Caco-2 (cell line): Measurements from ENCODE around the gene BTBD16. TPM values are rescaled to one million over a fixed set of nuclear protein-coding genes. Genes with fewer than 3 reads are reported as not detected.

Experiments
- BruUV-seq: library from RNA; stranded (reverse); fragments of 400-500 nt; replicated peaks from 2 replicates; lab custom pipeline; 2021; lab: Mats Ljungman, UMichigan
- CTCF ChIA-PET: fragments of 300-600 bp; sonication (Branson Sonifier 250); formaldehyde crosslinking; loops from one replicate; lab custom pipeline; 2022; ENCODE audit warnings: antibody characterized with exemption; lab: Charles Lee
- POLR2A ChIA-PET: fragments of 300-600 bp; sonication (Branson Sonifier 250); formaldehyde crosslinking; loops from one replicate; lab custom pipeline; 2022; ENCODE audit warnings: antibody characterized with exemption; lab: Charles Lee
- DNase-seq, 2 experiments: peaks; one replicate each; pipeline versions ENCODE4 v3.0.0 to v3.0.0-alpha.2; 2020 to 2022
- H3K27me3 ChIP-seq: replicated peaks from 2 replicates; pipeline ENCODE4 v1.6.0; 2011; ENCODE audit warnings: low read length; ENCODE audit not compliant: control insufficient read depth, insufficient read depth
- H3K36me3 ChIP-seq: 2 replicates; pipeline ENCODE4 v1.5.1; 2011; ENCODE audit warnings: low read length; ENCODE audit not compliant: control insufficient read depth, insufficient read depth
- H3K4me1 ChIP-seq: fragments of 250-450 bp; sonication (Bioruptor Pico); 2 replicates; pipeline ENCODE4 v1.5.1; 2020; ENCODE audit warnings: mild to moderate bottlenecking
- H3K4me3 ChIP-seq: 2 replicates; pipeline ENCODE4 v1.5.1; 2011; ENCODE audit warnings: low read depth, mild to moderate bottlenecking, control low read depth, low read length
- H3K9me3 ChIP-seq: fragments of 250-450 bp; sonication (Bioruptor Pico); 2 replicates; pipeline ENCODE4 v1.5.1; 2020; ENCODE audit warnings: mild to moderate bottlenecking, moderate library complexity
- H3K27ac Mint-ChIP-seq: one replicate; pipeline ENCODE4 v1.8.0; 2022; ENCODE audit warnings: mixed read lengths; ENCODE audit not compliant: unreplicated experiment
- H3K27me3 Mint-ChIP-seq: one replicate; pipeline ENCODE4 v1.8.0; 2022; ENCODE audit warnings: mixed read lengths; ENCODE audit not compliant: insufficient read depth, unreplicated experiment
- H3K36me3 Mint-ChIP-seq: one replicate; pipeline ENCODE4 v1.8.0; 2022; ENCODE audit warnings: mild to moderate bottlenecking, mixed read lengths; ENCODE audit not compliant: insufficient read depth, unreplicated experiment
- H3K4me1 Mint-ChIP-seq: one replicate; pipeline ENCODE4 v1.8.0; 2022; ENCODE audit warnings: low read depth, mixed read lengths; ENCODE audit not compliant: unreplicated experiment
- H3K4me3 Mint-ChIP-seq: one replicate; pipeline ENCODE4 v1.8.0; 2022; ENCODE audit warnings: mild to moderate bottlenecking, moderate library complexity, mixed read lengths; ENCODE audit not compliant: unreplicated experiment
- H3K9me3 Mint-ChIP-seq: one replicate; pipeline ENCODE4 v1.8.0; 2022; ENCODE audit warnings: mixed read lengths; ENCODE audit not compliant: unreplicated experiment
- intact Hi-C: fragments of 100-400 bp; cut with micrococcal nuclease; formaldehyde crosslinking; loops from one replicate; pipeline ENCODE4 v1.10.0; 2022; ENCODE audit not compliant: unreplicated experiment
- total RNA-seq: library from RNA; stranded (reverse); gene quantifications from 2 replicates; pipeline ENCODE4 v1.2.3, GENCODE V29; 2022
- TF ChIP-seq, protein P1 (sequence below), 2 experiments: fragments of 200-600 bp in 1 of 2; IDR thresholded peaks; 1 replicate in 1 of 2; 2 replicates in 1 of 2; pipeline versions ENCODE4 v1.5.1 to v1.8.0; 2011 to 2022; ENCODE audit warnings: antibody characterized with exemption in 1 of 2, control low read depth in 1 of 2, inconsistent platforms in 1 of 2, low read depth in 1 of 2, low read length in 1 of 2, mild to moderate bottlenecking in 1 of 2, moderate library complexity in 1 of 2; ENCODE audit not compliant: insufficient read depth in 1 of 2, severe bottlenecking in 1 of 2, unreplicated experiment in 1 of 2

Gene BTBD16
- total RNA-seq, 1 experiment from 2014 or later: not detected

DNA sequence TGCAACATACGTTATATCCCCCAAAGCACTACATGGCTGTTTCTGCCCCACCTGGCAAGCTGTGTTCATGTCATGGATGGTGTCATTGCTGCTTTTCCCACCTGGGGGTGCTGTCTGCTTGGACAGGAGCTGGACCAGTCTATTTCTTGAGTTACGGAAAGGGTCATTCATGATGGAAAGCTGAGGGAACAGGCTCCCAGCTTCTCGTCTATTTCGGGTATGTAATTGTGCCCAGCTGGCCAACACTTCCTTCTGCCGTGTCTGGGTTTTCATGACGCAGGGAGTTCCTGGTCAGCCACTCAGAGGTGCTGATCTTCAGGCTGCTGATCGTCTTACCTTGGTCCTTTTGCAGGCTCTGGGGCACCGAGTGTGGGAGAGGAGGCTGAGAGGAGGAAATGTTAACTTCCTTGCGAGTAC lies 8.6 kb downstream of the BTBD16 start:
- Mint-ChIP-seq H3K27ac (no peak overlapping the region), H3K9me3 (no peaks in the 10 kb centered on the region), H3K36me3 (peaks cover 8% of the 10 kb centered on the region), H3K4me3 (no peak overlapping the region), H3K27me3 (no peaks in the 10 kb centered on the region), H3K4me1 (no peaks in the 10 kb centered on the region)
- Histone ChIP-seq H3K4me3 (no peak overlapping the region), H3K36me3 (no peaks in the 10 kb centered on the region), H3K9me3 (no peaks in the 10 kb centered on the region), H3K27me3 (no peaks in the 10 kb centered on the region), H3K4me1 (peaks cover 15% of the 10 kb centered on the region)
- ChIA-PET POLR2A (interaction anchor here (0.6 to 1.6 kb wide), 3 partner anchors 12 to 92 kb away, joined by 3 to 5 read pairs (median 4); no protein-coding TSS in a partner anchor), CTCF (interaction anchor here (0.6 to 2.3 kb wide), 9 partner anchors 12 to 974 kb away, joined by 3 to 13 read pairs (median 6); no protein-coding TSS in a partner anchor)
- BruUV-seq: no TSS peak
- peak; percentile 68 to 69 for DNase-seq
- intact Hi-C loops: no loop called here
- TF ChIP-seq, protein P1, sequence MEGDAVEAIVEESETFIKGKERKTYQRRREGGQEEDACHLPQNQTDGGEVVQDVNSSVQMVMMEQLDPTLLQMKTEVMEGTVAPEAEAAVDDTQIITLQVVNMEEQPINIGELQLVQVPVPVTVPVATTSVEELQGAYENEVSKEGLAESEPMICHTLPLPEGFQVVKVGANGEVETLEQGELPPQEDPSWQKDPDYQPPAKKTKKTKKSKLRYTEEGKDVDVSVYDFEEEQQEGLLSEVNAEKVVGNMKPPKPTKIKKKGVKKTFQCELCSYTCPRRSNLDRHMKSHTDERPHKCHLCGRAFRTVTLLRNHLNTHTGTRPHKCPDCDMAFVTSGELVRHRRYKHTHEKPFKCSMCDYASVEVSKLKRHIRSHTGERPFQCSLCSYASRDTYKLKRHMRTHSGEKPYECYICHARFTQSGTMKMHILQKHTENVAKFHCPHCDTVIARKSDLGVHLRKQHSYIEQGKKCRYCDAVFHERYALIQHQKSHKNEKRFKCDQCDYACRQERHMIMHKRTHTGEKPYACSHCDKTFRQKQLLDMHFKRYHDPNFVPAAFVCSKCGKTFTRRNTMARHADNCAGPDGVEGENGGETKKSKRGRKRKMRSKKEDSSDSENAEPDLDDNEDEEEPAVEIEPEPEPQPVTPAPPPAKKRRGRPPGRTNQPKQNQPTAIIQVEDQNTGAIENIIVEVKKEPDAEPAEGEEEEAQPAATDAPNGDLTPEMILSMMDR (IDR thresholded peaks at IDR 0.05; ENCODE audit: insufficient read depth in 1 of 2, low read depth in 1 of 2, low read length in 1 of 2, severe bottlenecking in 1 of 2, unreplicated experiment in 1 of 2): peak; percentile 73 to 78

GRCh38 chr10:122280156-122280555 lies 9.1 kb downstream of the BTBD16 start:
- intact Hi-C loops: no loop called here
- Mint-ChIP-seq H3K27me3 (no peaks in the 10 kb centered on the region), H3K36me3 (peaks cover 8% of the 10 kb centered on the region), H3K4me1 (no peaks in the 10 kb centered on the region), H3K4me3 (no peak overlapping the region), H3K9me3 (no peaks in the 10 kb centered on the region), H3K27ac (no peak overlapping the region)
- ChIA-PET CTCF (interaction anchor here (0.6 to 2.3 kb wide), 9 partner anchors 12 to 974 kb away, joined by 3 to 13 read pairs (median 6); no protein-coding TSS in a partner anchor), POLR2A (interaction anchor here (0.6 to 1.6 kb wide), 3 partner anchors 13 to 91 kb away, joined by 3 to 5 read pairs (median 4); no protein-coding TSS in a partner anchor)
- no peaks in the 10 kb centered on the region for H3K9me3 ChIP-seq
- H3K36me3 ChIP-seq: no peaks in the 10 kb centered on the region
- peaks cover 15% of the 10 kb centered on the region for H3K4me1 ChIP-seq
- no peaks in the 10 kb centered on the region for H3K27me3 ChIP-seq
- no peak overlapping the region for H3K4me3 ChIP-seq
- no peak for DNase-seq
- TF ChIP-seq, protein P1 (IDR thresholded peaks at IDR 0.05; ENCODE audit: insufficient read depth in 1 of 2, low read depth in 1 of 2, low read length in 1 of 2, severe bottlenecking in 1 of 2, unreplicated experiment in 1 of 2): no peak
- no TSS peak for BruUV-seq

DNA sequence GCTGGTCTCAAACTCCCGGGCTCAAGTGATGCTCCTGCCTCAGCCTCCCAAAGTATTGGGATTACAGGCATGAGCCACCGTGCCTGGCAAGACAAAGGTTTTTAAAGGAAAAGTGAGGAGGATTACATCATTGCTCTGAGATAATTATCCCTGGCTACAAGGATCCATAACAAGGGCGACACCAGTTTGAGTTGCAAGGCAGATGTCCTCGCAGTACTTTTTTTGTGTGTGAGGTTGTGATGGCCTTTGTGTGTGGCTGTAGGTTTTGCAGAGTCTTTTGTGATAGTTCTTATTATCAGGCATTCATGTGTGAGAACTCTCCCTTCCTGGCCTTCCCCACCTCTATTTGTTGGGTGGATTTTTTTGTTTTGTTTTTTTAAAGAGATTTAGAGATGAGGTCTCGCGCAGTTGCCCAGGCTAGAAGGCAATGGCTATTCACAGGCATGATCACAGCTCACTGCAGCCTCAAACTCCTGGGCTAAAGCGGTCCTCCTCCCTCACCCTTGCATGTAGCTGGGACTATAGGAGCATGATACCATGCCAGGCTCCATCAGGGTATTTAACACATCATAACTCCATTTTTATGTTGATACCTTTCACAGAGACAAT lies 10.0 kb downstream of the BTBD16 start:
- no peak overlapping the region for H3K4me3 Mint-ChIP-seq
- no peak for DNase-seq
- TF ChIP-seq, protein P1 (IDR thresholded peaks at IDR 0.05; ENCODE audit: insufficient read depth in 1 of 2, low read depth in 1 of 2, low read length in 1 of 2, severe bottlenecking in 1 of 2, unreplicated experiment in 1 of 2): no peak
- peaks cover 15% of the 10 kb centered on the region for H3K4me1 ChIP-seq
- H3K27me3 ChIP-seq: no peaks in the 10 kb centered on the region
- ChIA-PET CTCF (no interaction called here), POLR2A (no interaction called here)
- H3K9me3 Mint-ChIP-seq: no peaks in the 10 kb centered on the region
- no TSS peak for BruUV-seq
- no peaks in the 10 kb centered on the region for H3K27me3 Mint-ChIP-seq
- H3K9me3 ChIP-seq: no peaks in the 10 kb centered on the region
- no peaks in the 10 kb centered on the region for H3K4me1 Mint-ChIP-seq
- no peak overlapping the region for H3K4me3 ChIP-seq
- H3K36me3 Mint-ChIP-seq: peaks cover 8% of the 10 kb centered on the region
- intact Hi-C loops: no loop called here
- H3K27ac Mint-ChIP-seq: no peak overlapping the region
- no peaks in the 10 kb centered on the region for H3K36me3 ChIP-seq
